Spinal cord (tissue), 4 donors: ENCODE data around the gene FBN2. TPM values are rescaled to one million over a fixed set of nuclear protein-coding genes. Genes with fewer than 3 reads are reported as not detected.

Experiments
- polyA plus RNA-seq, 2 donors: library from polyadenylated mRNA; unstranded; fragments of 120-200 nt; gene quantifications; one replicate each; pipeline ENCODE4 v1.2.1, GENCODE V29; 2013; ENCODE audit not compliant: insufficient read length in 2 of 2
- small RNA-seq: library from RNA; depleted of rRNA; stranded (forward); fragments of <200 nt; gene quantifications from one replicate; pipeline ENCODE3, GENCODE V24; 2014; ENCODE audit warnings: low replicate concordance
- total RNA-seq, 2 donors: library from RNA; depleted of rRNA in 1 of 2; stranded (reverse); fragments of 120-200 nt in 1 of 2; fragments of >200 nt in 1 of 2; gene quantifications; one replicate each; pipeline versions ENCODE4 v1.2.3 to v1.2.4, GENCODE V29; 2013 to 2014

Gene FBN2
- total and polyA plus RNA-seq, 4 donors: 11.9 to 134 (median 59.4) TPM

Small RNAs within 50 kb of the gene (small RNA-seq; reads per million reads assigned to genes)
- gene RF00019: not detected
